ENCODE results near the gene CHIC2.

GRCh38 chr4:54066088-54066415 is 1.6 kb upstream of the CHIC2 start:
- TF ChIP-seq POLR2AphosphoS5 (IDR thresholded peaks at IDR 0.05; ENCODE audit: low read depth, low read length), result no peak
- TF ChIP-seq POLR2A (IDR thresholded peaks at IDR 0.05; ENCODE audit: low read depth, low read length), result no peak
- TF ChIP-seq TAF1 (IDR thresholded peaks at IDR 0.05; ENCODE audit: low read depth, low read length), result no peak
- no peak for TF ChIP-seq PAX5 (IDR thresholded peaks at IDR 0.05; ENCODE audit: insufficient read depth, low read length, severe bottlenecking)
- no peak for TF ChIP-seq POU2F2 (IDR thresholded peaks at IDR 0.05; ENCODE audit: low read depth, low read length)
- TF ChIP-seq SPI1 (IDR thresholded peaks at IDR 0.05; ENCODE audit: low read depth, low read length), result no peak
